Right atrium auricular region (tissue), 2 donors: ENCODE measurements around the gene RAPGEF2. TPM values are rescaled to one million over a fixed set of nuclear protein-coding genes. Genes with fewer than 3 reads are reported as not detected.

Experiments used
- DNase-seq: peaks from one replicate; pipeline ENCODE4 v3.0.0-alpha.2; 2019; ENCODE audit warnings: low spot score
- H3K27ac ChIP-seq, 2 donors: fragments of 200-600 bp; sonication (generic); 1 replicate in 1 of 2; 2 replicates in 1 of 2; pipeline ENCODE4 v1.5.1; 2016 to 2019
- H3K27me3 ChIP-seq, 2 donors: fragments of 200-600 bp; sonication (generic); one replicate each; pipeline versions ENCODE4 v1.5.1 to v1.6.0; 2017 to 2019
- H3K36me3 ChIP-seq: fragments of 200-600 bp; sonication (generic); one replicate; pipeline ENCODE4 v1.5.1; 2016
- H3K4me1 ChIP-seq, 2 donors: fragments of 200-600 bp; sonication (generic); one replicate each; pipeline versions ENCODE4 v1.5.1 to v1.6.0; 2017 to 2019
- H3K4me3 ChIP-seq, 2 donors: fragments of 200-600 bp; sonication (generic); 1 replicate in 1 of 2; 2 replicates in 1 of 2; pipeline ENCODE4 v1.5.1; 2017 to 2019; ENCODE audit warnings: mild to moderate bottlenecking in 1 of 2, moderate library complexity in 1 of 2
- H3K9me3 ChIP-seq, 2 donors: fragments of 200-600 bp; sonication (generic); one replicate each; pipeline ENCODE4 v1.5.1; 2019
- CTCF ChIP-seq, 2 donors: fragments of 200-600 bp; sonication (generic); IDR thresholded peaks; one replicate each; pipeline ENCODE4 v1.5.1; 2019; ENCODE audit warnings: antibody characterized with exemption in 2 of 2
- total RNA-seq, 2 donors: library from RNA; depleted of rRNA; stranded (reverse); fragments of >200 nt; gene quantifications; one replicate each; pipeline ENCODE4 v1.1.0, GENCODE V29; 2016

RAPGEF2 gene
- total RNA-seq, 2 donors from 2014 or later, result 49.8 to 51.5 TPM

- TF ChIP-seq CTCF (IDR thresholded peaks at IDR 0.05), result no peak
- H3K4me1 ChIP-seq, result peaks cover 0 to 31% of the 10 kb centered on the region in 2 donors
Measured at GRCh38 chr4:159121371-159121770, 18.5 kb downstream of the RAPGEF2 start.

GRCh38 chr4:159126716-159127115, 23.8 kb downstream of the RAPGEF2 start:
- DNase-seq, result no peak
- no peak overlapping the region for H3K4me3 ChIP-seq
- peaks cover 0 to 32% of the 10 kb centered on the region in 2 donors for H3K4me1 ChIP-seq

More at GRCh38 chr4:159121371-159121770, 18.5 kb downstream of the RAPGEF2 start:
- no peaks in the 10 kb centered on the region for H3K36me3 ChIP-seq
- H3K9me3 ChIP-seq, result no peaks in the 10 kb centered on the region
- H3K27me3 ChIP-seq, result no peaks in the 10 kb centered on the region
- H3K4me3 ChIP-seq, result no peak overlapping the region
- H3K27ac ChIP-seq, result no peak overlapping the region
- no peak for DNase-seq

GRCh38 chr4:159127745-159128518, 25.1 kb downstream of the RAPGEF2 start:
- Histone ChIP-seq H3K4me1 (peaks cover 0 to 37% of the 10 kb centered on the region in 2 donors), H3K4me3 (no peak overlapping the region), H3K27me3 (no peaks in the 10 kb centered on the region), H3K36me3 (no peaks in the 10 kb centered on the region), H3K27ac (no peak overlapping the region), H3K9me3 (no peaks in the 10 kb centered on the region)
- TF ChIP-seq CTCF (IDR thresholded peaks at IDR 0.05), result no peak
- no peak for DNase-seq

More at GRCh38 chr4:159126716-159127115, 23.8 kb downstream of the RAPGEF2 start:
- no peaks in the 10 kb centered on the region for H3K36me3 ChIP-seq
- no peaks in the 10 kb centered on the region for H3K9me3 ChIP-seq
- H3K27ac ChIP-seq, result no peak overlapping the region
- no peak for TF ChIP-seq CTCF (IDR thresholded peaks at IDR 0.05)
- H3K27me3 ChIP-seq, result no peaks in the 10 kb centered on the region

GRCh38 chr4:159129814-159130550, 27.1 kb downstream of the RAPGEF2 start:
- Histone ChIP-seq H3K4me1 (peaks cover 0 to 28% of the 10 kb centered on the region in 2 donors), H3K36me3 (no peaks in the 10 kb centered on the region), H3K4me3 (no peak overlapping the region), H3K27me3 (no peaks in the 10 kb centered on the region), H3K27ac (no peak overlapping the region), H3K9me3 (no peaks in the 10 kb centered on the region)
- no peak for DNase-seq
- no peak for TF ChIP-seq CTCF (IDR thresholded peaks at IDR 0.05)

- H3K27me3 ChIP-seq, result no peaks in the 10 kb centered on the region
- no peak for DNase-seq
- no peaks in the 10 kb centered on the region for H3K9me3 ChIP-seq
- TF ChIP-seq CTCF (IDR thresholded peaks at IDR 0.05), result no peak
- H3K36me3 ChIP-seq, result no peaks in the 10 kb centered on the region
- no peak overlapping the region for H3K4me3 ChIP-seq
- peaks cover 0 to 16% of the 10 kb centered on the region in 2 donors for H3K4me1 ChIP-seq
- no peak overlapping the region for H3K27ac ChIP-seq
Measured at GRCh38 chr4:159131564-159131963, 28.7 kb downstream of the RAPGEF2 start.
